ENCODE data around the gene MMP11.
"Not testable (repeated sequence)": the region's sequence is repeated elsewhere in the genome, so short reads cannot be mapped to it uniquely, and the experiment has no call there.

MMP11 gene

GRCh38 chr22:23772649-23773473, at the start of gene MMP11:
TSS of gene MMP11 (plus strand) at chr22:23772849. CDS start at chr22:23772871, 22 bp downstream.
- no peak for DNase-seq (ENCODE audit: low spot score)

GRCh38 chr22:23728108-23728507, 44.5 kb upstream of the MMP11 start:
- DNase-seq (ENCODE audit: low spot score) = not testable (repeated sequence)

GRCh38 chr22:23737696-23738095, 35.0 kb upstream of the MMP11 start:
- no peak for DNase-seq (ENCODE audit: low spot score)

GRCh38 chr22:23742505-23743264, 30.0 kb upstream of the MMP11 start:
- DNase-seq (ENCODE audit: low spot score) = no peak

GRCh38 chr22:23743303-23743705, 29.3 kb upstream of the MMP11 start:
- DNase-seq (ENCODE audit: low spot score) = no peak

- no peak for DNase-seq (ENCODE audit: low spot score)
Measured at GRCh38 chr22:23744001-23744400, 28.6 kb upstream of the MMP11 start.

GRCh38 chr22:23744485-23744884, 28.2 kb upstream of the MMP11 start:
- DNase-seq (ENCODE audit: low spot score) = no peak

GRCh38 chr22:23745791-23746190, 26.9 kb upstream of the MMP11 start:
- DNase-seq (ENCODE audit: low spot score) = no peak

GRCh38 chr22:23749841-23750301, 22.8 kb upstream of the MMP11 start:
- DNase-seq (ENCODE audit: low spot score) = no peak

GRCh38 chr22:23750367-23750713, 22.3 kb upstream of the MMP11 start:
- DNase-seq (ENCODE audit: low spot score) = no peak

- peak; percentile 67 for DNase-seq (ENCODE audit: low spot score)
Measured at GRCh38 chr22:23750714-23751440, 21.8 kb upstream of the MMP11 start, which contains the start of gene ZNF70. TSS of gene ZNF70 (minus strand) at chr22:23751112. CDS start at chr22:23745140, 5,972 bp downstream.

- DNase-seq (ENCODE audit: low spot score) = no peak
Measured at GRCh38 chr22:23751441-23751996, 21.1 kb upstream of the MMP11 start.

GRCh38 chr22:23752090-23752691, 20.5 kb upstream of the MMP11 start:
- DNase-seq (ENCODE audit: low spot score) = no peak

GRCh38 chr22:23752750-23753149, 19.9 kb upstream of the MMP11 start:
- no peak for DNase-seq (ENCODE audit: low spot score)

- no peak for DNase-seq (ENCODE audit: low spot score)
Measured at GRCh38 chr22:23753385-23753784, 19.3 kb upstream of the MMP11 start.

GRCh38 chr22:23754220-23754919, 18.3 kb upstream of the MMP11 start, which contains the start of gene VPREB3:
TSS of gene VPREB3 (minus strand) at chr22:23754425. CDS start at chr22:23754363, 62 bp downstream.
- DNase-seq (ENCODE audit: low spot score) = no peak

- DNase-seq (ENCODE audit: low spot score) = no peak
Measured at GRCh38 chr22:23754980-23755636, 17.5 kb upstream of the MMP11 start.

- DNase-seq (ENCODE audit: low spot score) = no peak
Measured at GRCh38 chr22:23755711-23756110, 16.9 kb upstream of the MMP11 start.

GRCh38 chr22:23756891-23757290, 15.8 kb upstream of the MMP11 start:
- no peak for DNase-seq (ENCODE audit: low spot score)

GRCh38 chr22:23759566-23759965, 13.1 kb upstream of the MMP11 start:
- no peak for DNase-seq (ENCODE audit: low spot score)
